NCI-H1436 (cell line): ENCODE results near the gene S100A12.
"Not testable (repeated sequence)": the region's sequence is repeated elsewhere in the genome, so short reads cannot be mapped to it uniquely, and the experiment has no call there.

Experiments used
- DNase-seq: peaks from one replicate; lab custom pipeline; 2025; lab: John Stamatoyannopoulos, UW

The S100A12 gene

DNA sequence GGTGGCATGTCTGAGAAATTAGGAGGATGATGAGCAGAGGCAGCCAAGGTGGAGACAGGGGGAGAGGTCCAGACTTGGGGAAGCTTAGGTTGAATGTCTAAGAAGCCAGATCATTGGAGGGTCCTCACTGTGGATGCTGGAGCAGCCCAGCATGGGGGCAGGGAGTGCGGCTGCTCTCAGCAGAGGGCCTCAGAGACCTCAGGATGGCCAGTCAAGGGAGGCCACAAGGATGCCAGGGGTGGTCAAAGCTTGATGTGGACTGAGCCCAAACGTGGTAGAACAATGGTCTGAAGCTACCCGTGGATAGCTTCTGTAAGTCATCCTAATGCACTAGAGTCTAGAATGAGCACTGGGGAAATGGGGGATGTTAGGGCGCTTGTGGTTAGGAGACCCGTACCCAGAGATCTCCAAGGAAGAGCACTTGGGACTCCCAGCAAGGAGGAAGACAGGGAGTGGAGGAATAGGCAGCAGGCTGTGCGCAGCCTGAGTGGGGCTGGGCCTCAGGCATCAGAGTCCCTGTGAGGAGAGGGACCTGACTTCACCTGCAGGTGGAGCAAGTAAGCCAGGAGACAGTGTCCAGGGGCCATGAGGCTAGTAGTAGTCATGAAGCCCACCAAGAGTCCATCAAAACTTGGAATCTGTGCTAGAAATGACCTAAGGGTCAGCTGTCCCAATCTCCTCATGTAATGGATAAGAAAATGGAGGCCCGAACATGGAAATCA lies 22.0 kb downstream of the S100A12 start:
- DNase-seq: no peak

DNA sequence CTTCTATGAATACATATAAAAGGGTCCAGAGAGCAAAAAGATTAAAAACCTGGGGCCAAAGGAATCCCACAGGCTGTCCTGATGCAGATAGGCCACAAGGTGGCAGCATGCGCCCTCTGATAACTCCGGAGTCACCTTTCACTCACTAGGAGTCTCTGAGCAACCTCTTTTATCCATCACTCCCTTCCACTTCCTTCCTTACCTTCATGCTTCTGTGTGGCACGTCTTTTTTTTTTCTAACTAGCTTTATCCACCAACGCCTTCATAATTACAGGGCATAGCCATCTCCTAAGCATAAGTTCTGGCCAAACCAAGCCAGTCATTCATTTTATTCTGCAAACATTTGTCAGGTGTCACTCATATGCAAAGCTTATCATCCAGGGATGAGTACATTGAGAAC lies 22.9 kb downstream of the S100A12 start:
- peak; percentile 72 for DNase-seq

DNA sequence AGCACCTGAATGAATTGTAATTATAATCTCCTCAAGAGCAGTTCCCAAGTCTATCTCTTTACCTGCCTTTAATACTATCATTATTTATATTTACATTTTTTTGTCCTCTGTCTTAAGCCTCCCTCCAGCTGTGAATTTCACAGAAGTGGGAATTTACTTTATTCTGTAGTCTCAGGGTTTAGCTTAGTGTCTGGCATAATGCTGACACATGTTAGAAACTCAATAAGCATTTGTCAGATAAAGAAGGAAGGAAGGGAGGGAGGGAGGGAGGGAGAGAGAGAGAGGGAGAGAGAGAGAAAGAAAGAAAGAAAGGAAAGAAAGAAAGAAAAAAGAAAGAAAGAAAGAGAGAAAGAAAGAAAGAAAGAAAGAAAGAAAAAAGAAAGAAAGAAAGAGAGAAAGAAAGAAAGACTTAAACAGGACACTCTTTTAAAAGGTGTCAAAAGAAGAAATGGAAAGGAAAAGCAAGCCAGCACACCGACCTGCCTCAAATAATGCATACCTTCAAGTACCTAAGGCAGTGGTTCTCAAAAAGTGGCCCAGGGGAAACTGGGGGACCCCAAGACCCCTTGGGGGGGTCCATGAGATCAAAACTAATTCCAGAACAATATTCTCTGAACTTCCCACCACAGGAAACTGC lies 25.0 kb downstream of the S100A12 start:
- no peak for DNase-seq

DNA sequence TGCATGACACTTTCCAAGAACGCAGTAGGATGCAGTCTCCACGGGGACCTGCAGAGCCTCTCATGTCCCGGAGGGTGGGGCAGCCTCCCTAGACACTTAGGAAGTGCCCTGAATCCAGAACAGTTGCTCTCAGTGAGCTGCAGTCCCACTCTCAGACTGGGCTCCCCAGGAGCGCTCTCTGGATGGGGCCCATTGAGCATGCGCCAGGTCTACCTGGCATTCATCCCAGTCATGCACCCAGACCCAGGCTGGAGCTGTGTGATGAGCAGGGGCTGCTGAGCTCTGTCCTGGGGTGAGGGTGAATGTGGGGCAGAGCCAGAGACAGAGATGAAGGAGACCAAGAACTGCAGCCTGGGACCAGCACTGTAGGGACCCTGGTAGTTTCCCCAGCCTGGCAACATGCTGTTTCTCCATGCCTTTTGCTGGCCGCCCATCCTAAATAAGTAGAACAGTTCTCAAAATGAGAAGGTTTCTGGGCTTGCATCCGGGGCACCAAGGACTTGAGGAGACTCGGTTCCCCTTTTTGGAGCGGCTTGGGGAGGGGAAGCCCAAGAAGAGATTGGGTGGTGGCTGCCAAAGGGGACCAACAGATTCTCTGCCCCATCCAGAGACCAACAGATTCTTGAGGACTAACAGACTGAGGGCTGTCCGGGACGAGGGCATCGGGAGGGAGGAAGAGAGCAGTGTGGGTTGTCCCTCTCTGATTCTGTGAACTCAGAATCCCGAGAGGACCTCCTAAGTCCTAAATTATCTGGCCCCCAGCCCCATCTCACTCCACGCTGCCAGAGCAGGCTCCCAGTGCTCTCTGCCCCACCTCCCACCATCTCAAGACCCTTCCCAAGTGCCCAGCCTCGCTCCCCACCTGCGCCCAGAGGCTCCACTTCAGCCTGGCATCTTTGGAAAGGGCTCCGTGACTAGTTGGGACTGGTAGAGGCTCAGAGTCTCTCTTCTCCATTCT lies 25.8 kb downstream of the S100A12 start:
- no peak for DNase-seq

DNA sequence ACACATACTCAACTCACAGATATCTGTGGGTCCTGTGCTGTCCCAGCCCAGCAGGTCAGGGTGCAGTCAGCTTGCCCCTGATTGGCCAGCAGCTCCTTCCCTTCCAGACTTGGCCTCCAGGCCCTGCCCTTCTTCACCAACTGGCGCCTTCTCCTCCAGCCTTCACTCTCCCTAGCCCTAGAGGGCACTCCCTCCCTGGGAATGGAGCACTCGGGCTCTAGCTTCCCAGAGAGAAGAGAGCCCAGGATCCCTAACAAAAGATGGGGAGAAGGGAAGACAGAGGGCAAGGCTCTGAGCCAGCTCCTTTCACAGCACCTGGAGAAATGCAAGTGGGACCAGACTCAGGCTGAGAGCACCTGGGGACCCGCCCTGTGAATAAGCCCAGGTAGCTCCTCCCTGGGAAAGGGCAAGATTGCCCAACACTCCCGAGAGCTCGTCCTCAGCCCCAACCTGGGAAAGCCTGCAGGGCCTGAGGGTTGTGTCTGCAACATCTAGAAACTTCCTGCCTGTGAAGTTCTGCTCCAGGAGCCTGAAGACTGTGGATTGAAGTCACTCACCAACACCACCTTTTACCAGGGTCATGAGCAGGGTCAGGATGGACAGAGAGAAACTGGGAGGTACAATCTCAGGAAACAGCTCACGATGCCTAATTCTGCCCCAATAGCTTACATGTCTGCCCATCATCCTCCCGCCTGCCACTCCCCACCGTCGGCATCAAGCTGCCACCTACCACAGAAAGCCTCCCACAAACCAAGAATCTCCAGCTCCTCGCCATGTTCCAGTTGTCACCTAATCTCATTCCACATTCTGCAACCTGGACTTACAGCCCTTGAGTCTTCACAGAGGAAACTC lies 26.7 kb downstream of the S100A12 start, which contains the start of gene PGLYRP4:
Gene PGLYRP4, minus strand, starts transcription at position 331 of the 852 bp plus-strand sequence. CDS start 909 bp downstream, outside the sequence.
- no peak for DNase-seq

DNA sequence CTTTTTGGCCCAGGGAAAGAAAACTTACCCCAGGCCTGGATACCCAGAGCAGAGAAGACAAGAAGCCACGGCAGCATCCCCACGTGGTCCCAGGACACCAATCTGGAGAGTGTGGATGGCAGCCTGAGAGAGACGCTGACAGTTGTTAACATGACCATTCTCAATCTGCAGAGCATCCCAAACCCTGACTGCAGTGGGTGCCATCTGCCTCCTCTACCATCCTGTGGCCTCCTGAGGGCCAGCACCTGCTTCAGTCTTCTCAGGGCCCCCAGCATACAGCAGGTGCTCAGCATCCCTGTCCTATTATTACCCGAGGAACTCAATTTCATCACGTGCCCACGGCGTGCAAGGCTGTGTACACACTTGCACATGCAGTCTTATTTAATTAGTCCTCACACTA lies 27.6 kb downstream of the S100A12 start:
- DNase-seq: peak; percentile 21

DNA sequence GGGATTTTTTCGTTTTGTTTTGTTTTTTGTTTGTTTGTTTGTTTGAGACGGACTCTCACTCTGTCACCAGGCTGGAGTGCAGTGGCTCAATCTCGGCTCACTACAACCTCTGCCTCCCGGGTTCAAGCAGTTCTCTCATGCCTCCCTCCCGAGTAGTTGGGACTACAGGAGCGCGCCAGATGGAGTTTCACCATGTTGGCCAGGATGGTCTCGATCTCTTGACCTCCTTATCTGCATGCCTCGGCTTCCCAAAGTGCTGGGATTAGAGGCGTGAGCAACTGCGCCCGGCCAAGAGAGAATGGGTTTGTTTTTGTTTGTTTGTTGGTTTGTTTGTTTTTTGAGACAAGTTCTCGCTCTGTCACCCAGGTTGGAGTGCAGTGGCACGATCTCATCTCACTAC lies 28.4 kb downstream of the S100A12 start:
- DNase-seq: not testable (repeated sequence)

DNA sequence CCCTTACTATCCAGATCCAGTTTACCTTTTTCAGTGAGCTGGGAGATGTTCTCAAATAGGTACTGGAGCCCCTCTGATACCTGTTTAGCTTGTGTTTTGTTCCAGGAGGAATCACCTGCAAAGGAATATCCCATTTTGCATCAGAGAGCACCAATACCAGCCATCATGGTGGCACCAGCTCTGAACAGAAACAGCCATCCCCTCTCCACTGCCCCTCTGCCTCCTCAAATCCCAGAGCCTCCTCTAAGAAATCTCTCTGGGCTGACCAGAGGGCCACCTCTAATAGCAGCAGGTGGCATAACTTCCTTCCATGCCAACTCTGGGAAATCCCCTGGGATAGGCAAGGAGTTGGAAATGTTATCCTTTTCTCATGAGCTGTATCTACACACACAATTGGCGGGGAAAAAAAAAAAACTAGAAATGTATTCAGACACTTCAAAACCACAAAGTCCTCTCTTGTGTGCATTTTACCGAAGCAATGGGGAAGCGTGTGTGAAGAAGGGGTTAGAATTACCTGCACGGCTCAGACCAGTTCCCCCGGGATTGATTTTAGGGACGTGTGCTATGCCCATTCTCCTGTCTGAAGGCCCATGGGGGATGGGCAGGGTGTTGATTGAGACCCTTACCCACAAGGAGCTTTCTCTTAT lies 29.2 kb downstream of the S100A12 start:
- DNase-seq: peak; percentile 54

DNA sequence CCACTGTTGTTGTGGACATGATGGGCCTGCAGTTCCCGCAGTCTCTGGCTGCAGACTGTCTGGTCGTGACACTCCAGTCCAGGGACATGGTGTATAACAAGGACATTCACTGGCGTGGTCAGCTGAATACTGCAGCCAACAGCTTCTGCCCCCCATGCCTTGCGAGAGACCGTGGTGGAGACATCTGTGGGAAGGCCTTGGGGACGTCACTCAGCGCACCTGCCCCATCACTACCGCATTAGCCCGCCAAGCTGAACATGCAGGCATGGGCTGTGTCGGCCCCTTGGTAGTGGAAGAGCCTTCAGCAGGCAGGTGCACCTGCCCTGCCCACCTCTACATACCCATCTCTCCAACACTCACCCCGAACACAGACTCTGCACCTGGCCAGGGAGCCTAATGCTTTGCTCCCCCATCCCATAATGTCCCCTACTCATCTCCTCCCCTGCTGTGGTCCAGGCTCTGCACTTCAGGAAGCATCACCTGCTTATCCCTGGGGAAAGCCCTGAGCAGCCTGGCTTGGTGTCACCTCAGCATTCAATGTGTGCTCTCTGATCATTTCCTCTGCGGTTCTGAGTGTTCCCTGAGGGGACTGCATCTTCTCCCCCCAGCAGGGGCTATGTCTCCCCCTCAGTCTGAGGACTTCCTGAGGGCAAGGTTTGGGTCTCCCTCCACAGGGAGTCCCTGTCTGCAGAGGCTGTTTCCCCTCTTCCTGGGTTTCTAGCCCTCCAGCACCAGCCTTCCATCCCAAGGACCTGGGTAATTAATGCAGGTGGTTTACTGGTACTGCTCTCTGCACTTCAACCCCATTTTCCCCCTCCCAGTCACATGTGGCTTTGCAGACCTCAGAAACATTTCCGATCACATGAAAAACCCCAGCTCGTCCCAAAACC lies 30.0 kb downstream of the S100A12 start:
- DNase-seq: peak; percentile 29

DNA sequence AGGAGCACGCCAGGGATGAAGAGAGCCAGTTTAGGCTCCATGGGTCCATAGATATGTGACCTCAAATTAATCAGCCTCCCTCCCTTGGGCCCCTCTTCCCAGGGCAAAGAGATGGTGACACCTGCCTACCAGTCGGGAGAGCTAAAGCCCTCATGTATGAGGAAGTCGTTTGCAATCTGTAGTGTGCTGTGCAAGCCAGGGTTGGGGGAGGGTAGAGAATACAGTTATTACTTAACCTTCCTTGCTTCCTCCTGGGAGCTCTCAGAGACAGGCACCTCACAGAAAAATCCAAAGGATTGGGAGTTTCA lies 30.7 kb downstream of the S100A12 start:
- peak; percentile 29 for DNase-seq

DNA sequence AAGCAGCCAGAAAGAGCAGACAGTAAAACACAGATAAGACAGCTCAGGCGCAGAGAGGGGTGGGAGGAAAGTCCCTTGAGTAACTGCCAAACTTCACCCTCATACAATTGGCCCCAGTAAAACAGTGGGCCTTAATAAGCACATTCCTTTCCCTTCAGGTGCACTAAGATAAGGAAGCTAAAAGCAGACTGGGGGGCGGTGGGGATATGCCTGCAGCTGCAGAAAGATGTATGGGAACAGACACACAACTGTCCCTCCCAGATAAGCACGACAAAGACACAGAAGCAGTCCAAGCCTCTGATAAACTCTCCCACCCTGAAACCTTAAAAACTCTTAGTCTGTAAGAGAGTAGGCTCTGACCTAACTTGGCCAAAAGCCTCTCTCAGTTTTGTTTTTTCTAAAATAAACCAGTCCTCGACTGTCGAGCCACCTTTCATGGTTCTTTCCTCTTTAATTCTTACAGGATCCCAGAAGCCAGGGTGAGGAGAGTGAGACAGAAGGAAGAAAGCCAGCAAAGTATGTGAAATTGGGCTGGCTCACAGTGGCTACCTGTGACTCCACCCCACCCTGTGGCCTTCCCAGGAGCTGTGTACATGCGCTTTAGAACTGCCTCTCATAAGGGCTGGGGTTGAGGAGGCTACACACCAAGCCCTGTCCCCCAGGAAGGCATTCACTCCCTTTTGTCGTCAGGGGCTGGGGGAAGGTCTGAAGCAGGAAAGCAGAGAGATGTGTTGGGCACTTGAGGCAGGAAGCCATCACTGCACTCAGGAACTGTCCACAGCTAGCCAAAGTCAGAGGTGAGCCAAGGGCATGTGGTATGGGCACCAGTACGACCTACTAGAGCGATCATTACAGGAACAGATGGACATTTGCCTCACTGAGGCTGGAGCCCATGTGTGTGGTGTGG lies 31.4 kb downstream of the S100A12 start:
- DNase-seq: no peak

DNA sequence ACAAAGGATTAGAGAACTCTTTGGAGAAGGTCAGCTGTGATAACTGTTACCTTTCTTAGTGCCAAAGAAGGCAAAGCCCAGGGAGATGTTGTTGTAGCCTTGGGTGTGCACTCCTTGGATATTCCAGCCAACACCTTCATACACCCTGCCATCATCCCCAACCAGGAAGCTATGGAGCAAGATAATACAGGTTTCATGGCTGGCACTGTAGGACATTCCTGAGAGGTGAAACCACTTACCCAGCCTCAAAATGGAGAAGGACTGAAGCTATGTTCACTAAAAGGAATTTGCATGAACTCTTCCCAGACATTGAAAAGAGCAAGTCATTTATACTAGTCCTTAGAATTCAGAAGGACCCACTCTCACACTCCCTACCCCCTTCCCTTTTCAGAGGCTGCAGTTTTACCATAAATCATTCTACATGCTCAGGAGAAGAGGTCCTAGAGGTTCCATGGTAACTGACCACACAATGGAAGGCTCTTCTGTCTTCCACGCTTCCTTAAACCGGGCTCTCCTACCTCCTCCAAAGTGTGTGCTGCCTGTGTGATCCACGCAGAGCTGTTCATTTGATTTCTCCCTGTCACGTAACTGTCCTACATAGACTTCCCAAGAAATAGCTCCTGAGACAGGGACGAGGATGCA lies 32.3 kb downstream of the S100A12 start:
- DNase-seq: no peak

DNA sequence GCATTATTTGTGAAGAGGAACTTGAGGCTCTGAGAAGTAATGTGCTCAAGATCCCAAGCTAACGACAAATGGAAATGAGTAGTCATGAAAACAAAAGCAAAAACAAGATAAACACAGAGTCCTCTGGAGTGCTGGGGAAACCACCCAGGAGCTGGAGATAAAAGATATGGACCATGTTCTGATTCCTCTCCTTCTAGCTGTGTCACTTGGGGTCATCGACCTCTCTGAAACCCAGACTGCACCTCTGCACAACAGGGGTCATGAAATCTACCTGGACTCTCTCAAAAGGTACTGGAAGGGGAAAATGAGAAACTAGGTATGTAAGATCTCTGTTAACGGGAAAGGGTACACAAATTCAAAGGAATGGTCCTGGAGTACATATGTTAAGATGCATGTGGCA lies 33.2 kb downstream of the S100A12 start:
- DNase-seq: no peak

DNA sequence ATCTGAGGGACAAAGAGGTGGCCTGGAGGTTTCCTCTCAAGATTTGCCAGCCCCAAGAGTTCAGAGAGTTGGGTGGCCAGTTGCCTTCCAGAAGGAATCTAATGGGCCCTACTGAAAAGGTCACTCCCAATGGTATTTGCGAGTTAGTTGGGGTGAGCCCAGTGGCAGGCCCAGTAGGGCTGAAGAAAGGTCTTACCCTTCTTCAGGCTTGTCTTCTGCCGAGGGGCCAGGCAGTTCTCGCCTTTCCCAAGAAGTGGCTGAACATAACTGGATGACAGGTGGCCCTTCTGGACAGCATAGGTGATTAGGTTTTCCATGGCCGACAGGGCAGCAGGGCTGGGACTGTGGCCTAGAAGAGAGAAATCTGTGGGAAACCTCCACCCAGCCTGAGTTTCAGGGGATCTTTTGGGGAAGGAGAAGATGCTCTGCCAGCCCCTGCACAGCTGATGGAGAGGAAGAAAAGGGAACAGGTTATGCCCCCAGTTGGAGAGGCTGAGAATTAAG lies 33.9 kb downstream of the S100A12 start:
- DNase-seq: no peak

DNA sequence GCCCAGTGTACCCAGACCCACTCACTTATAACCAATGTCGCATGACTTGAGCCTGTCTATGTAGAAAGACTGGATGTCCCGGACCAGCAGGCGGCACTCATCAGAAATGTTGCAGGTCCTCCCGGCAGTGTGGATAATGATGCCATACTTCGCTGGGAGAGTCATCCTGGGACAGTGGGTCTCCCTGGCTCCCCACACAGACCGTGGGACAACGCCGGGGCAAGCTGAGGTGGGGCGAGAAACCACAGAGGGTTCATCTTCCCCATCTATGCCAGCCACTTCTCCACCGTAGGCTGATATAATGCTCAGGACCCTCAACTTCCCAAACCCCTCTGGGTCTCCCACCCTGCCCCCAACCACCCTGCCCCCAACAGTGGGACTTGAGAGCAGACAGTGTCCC lies 35.1 kb downstream of the S100A12 start:
- no peak for DNase-seq

DNA sequence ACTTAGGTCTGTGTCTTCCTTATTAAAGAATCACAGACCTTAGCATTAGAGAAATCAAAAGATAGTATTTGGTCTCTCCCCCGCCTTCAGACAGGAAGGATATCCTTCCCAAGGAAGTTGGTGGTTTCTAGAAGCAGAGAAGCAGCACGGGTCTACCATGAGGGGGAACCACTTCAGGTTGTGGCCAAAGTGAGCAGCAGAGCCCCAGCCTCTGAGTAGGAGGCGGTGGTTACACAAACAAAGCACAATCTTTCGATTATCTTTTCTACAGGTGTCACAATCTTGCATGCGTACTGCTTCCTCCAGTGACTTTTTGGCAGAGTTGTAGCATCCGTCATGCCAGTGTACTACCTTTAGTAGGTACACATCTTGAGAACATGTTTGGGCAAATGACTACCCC lies 35.6 kb downstream of the S100A12 start:
- DNase-seq: no peak

DNA sequence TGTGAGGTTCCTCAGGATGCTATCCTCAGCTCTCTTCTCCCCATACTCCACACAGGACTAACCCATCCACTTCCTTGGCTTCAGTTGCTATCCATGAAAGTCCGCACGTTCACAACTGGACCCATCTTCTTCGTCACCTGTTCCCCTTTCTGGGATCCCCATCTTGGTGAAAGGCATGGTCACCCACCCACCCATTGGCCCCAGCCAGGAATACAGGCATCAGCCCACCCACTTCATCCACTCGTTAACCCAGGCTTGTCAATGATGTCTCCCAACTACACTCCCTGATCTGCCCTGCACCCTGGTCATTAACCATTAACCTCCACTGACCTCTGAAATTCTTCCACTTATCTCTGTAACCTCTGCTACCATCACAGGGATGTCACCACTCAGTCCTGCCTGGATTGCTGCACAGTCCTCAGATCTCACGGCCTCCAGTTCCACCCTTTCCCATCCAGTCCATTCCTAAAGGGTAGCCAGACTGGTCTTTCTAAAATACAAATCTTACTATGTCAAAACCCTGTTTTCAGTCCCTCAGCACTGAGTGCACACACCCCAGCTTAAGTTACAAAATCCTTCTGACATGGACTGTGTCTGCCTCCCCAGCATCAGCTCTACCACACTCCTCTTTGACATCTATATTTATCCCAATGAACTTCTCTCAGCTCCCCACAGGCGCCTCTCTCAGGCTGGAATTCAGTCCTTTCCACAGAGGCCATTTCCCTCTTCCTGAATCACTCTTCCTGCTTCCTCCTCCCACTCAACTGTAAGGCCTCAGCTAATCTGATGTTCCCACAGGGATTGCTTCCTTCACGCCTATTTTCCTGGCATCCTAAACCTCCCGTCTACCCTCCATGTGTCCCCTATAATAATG lies 37.2 kb downstream of the S100A12 start:
- no peak for DNase-seq
